Hepatocyte (in vitro differentiated cells): ENCODE data around the gene OR13C4. TPM values are rescaled to one million over a fixed set of nuclear protein-coding genes. Genes with fewer than 3 reads are reported as not detected.

Experiments
- DNase-seq: peaks from one replicate; pipeline ENCODE4 v3.0.0-alpha.2; 2016; ENCODE audit warnings: low spot score
- H2AFZ ChIP-seq: fragments of 200-600 bp; sonication (generic); 2 replicates; pipeline ENCODE4 v1.6.0; 2016; ENCODE audit warnings: antibody characterized with exemption, mild to moderate bottlenecking
- H3K27ac ChIP-seq: fragments of 200-600 bp; sonication (generic); 2 replicates; pipeline ENCODE4 v1.5.1; 2016; ENCODE audit warnings: mild to moderate bottlenecking
- H3K27me3 ChIP-seq: fragments of 200-600 bp; sonication (generic); 2 replicates; pipeline ENCODE4 v1.6.1; 2016
- H3K36me3 ChIP-seq: fragments of 200-600 bp; sonication (generic); replicated peaks from 2 replicates; pipeline ENCODE4 v1.5.1; 2016; ENCODE audit warnings: low read depth; ENCODE audit not compliant: insufficient read depth
- H3K4me1 ChIP-seq: fragments of 200-600 bp; sonication (generic); 2 replicates; pipeline ENCODE4 v1.5.1; 2016; ENCODE audit warnings: mild to moderate bottlenecking, moderate library complexity; ENCODE audit not compliant: insufficient read depth
- H3K4me2 ChIP-seq: fragments of 200-600 bp; sonication (generic); 2 replicates; pipeline ENCODE4 v1.6.0; 2016
- H3K4me3 ChIP-seq: fragments of 200-600 bp; sonication (generic); 2 replicates; pipeline ENCODE4 v1.5.1; 2016; ENCODE audit warnings: mild to moderate bottlenecking
- H3K79me2 ChIP-seq: fragments of 200-600 bp; sonication (generic); 2 replicates; pipeline ENCODE4 v1.6.0; 2017; ENCODE audit warnings: mild to moderate bottlenecking
- H3K9me2 ChIP-seq: fragments of 200-600 bp; sonication (generic); replicated peaks from 2 replicates; pipeline ENCODE4 v1.6.0; 2017; ENCODE audit warnings: mild to moderate bottlenecking; ENCODE audit not compliant: insufficient read depth
- H3K9me3 ChIP-seq: fragments of 200-600 bp; sonication (generic); 2 replicates; pipeline ENCODE4 v1.5.1; 2016; ENCODE audit warnings: low read depth, mild to moderate bottlenecking
- H4K20me1 ChIP-seq: fragments of 200-600 bp; sonication (generic); 2 replicates; pipeline ENCODE4 v1.6.0; 2016; ENCODE audit warnings: mild to moderate bottlenecking; ENCODE audit not compliant: insufficient read depth, poor library complexity, severe bottlenecking
- EZH2 ChIP-seq: fragments of 200-600 bp; sonication (generic); IDR thresholded peaks from 2 replicates; pipeline ENCODE4 v1.6.1; 2016; ENCODE audit warnings: antibody characterized with exemption, mild to moderate bottlenecking, borderline replicate concordance
- EZH2phosphoT487 ChIP-seq: fragments of 200-600 bp; sonication (generic); IDR thresholded peaks from one replicate; pipeline ENCODE4 v1.6.1; 2018; ENCODE audit warnings: antibody characterized with exemption, mild to moderate bottlenecking, low read depth, moderate library complexity; ENCODE audit not compliant: unreplicated experiment, severe bottlenecking
- WGBS: methylation state at CpG from one replicate; pipeline ENCODE4 v1.1.6; 2016; ENCODE audit warnings: low lambda C conversion rate; ENCODE audit errors: missing lambda C conversion rate; 5-methylcytosine and 5-hydroxymethylcytosine counted together
- polyA plus RNA-seq: library from polyadenylated mRNA; unstranded; fragments of >200 nt; fragmentation: Nextera tagmentation; extraction: Ambion mirVana; gene quantifications from 2 replicates; pipeline ENCODE4 v1.2.1, GENCODE V29; 2016
- total RNA-seq: library from RNA; depleted of rRNA; stranded (reverse); fragments of >200 nt; gene quantifications from 2 replicates; pipeline ENCODE4 v1.2.3, GENCODE V29; 2014
- TF ChIP-seq, protein P1 (sequence below): fragments of 200-600 bp; sonication (generic); IDR thresholded peaks from 2 replicates; pipeline ENCODE4 v1.5.1; 2016; ENCODE audit warnings: antibody characterized with exemption, mild to moderate bottlenecking; ENCODE audit not compliant: poor library complexity

OR13C4 gene
- total and polyA plus RNA-seq, 2 experiments from 2014 or later = not detected

DNA sequence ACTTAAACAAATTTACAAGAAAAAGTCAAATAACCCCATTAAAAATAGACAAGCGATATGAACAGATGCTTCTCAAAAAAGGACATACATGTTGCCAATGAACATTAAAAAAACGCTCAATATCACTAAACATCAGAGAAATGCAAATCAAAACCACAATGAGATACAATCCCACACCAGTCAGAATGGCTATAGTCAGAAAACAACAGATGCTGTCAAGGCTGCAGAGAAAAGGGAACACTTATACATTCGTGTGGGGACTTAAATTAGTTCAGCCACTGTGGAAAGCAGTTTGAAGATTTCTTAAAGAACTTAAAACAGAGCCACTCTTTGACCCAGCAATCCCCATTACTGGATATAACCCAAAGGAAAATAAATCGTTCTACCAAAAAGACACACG lies 12.1 kb downstream of the OR13C4 start:
- Histone ChIP-seq H3K27ac (no peak overlapping the region), H2AFZ (no peak overlapping the region), H3K79me2 (no peaks in the 10 kb centered on the region), H4K20me1 (no peaks in the 10 kb centered on the region), H3K36me3 (no peaks in the 10 kb centered on the region), H3K4me1 (no peaks in the 10 kb centered on the region), H3K4me2 (no peak overlapping the region), H3K27me3 (no peaks in the 10 kb centered on the region), H3K9me2 (no peaks in the 10 kb centered on the region), H3K4me3 (no peak overlapping the region), H3K9me3 (no peaks in the 10 kb centered on the region)
- TF ChIP-seq, protein P1, sequence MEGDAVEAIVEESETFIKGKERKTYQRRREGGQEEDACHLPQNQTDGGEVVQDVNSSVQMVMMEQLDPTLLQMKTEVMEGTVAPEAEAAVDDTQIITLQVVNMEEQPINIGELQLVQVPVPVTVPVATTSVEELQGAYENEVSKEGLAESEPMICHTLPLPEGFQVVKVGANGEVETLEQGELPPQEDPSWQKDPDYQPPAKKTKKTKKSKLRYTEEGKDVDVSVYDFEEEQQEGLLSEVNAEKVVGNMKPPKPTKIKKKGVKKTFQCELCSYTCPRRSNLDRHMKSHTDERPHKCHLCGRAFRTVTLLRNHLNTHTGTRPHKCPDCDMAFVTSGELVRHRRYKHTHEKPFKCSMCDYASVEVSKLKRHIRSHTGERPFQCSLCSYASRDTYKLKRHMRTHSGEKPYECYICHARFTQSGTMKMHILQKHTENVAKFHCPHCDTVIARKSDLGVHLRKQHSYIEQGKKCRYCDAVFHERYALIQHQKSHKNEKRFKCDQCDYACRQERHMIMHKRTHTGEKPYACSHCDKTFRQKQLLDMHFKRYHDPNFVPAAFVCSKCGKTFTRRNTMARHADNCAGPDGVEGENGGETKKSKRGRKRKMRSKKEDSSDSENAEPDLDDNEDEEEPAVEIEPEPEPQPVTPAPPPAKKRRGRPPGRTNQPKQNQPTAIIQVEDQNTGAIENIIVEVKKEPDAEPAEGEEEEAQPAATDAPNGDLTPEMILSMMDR = no peak
- TF ChIP-seq EZH2phosphoT487 (no peak), EZH2 (no peak)
- 72% methylated on average over 5 of the region's 5 CpGs for WGBS
- no peak for DNase-seq

DNA sequence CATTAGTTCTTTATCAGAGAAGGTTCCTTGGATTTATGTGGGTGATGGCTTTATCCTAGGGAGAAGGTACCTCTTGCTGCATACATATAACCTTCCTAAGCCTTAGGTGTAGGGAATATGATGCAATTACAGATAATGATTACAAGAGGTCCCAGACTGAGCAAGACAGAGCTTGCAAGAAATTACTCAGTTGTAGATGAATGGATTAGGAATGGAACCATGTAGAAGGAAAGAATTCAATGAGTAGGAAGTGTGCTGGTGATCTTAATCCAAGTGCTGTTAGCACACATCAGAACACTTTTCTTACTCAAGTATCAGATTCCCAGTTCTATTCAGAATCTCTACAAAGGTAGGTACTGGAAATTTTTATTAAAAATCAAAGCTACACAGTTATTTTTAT lies 20.4 kb downstream of the OR13C4 start:
- no peaks in the 10 kb centered on the region for H3K79me2 ChIP-seq
- no peaks in the 10 kb centered on the region for H3K36me3 ChIP-seq
- no peaks in the 10 kb centered on the region for H3K9me2 ChIP-seq
- H4K20me1 ChIP-seq = no peaks in the 10 kb centered on the region
- no peaks in the 10 kb centered on the region for H3K9me3 ChIP-seq
- H2AFZ ChIP-seq = no peak overlapping the region
- H3K27ac ChIP-seq = no peak overlapping the region
- H3K27me3 ChIP-seq = no peaks in the 10 kb centered on the region
- no peak overlapping the region for H3K4me3 ChIP-seq
- TF ChIP-seq EZH2phosphoT487 (no peak), EZH2 (no peak)
- TF ChIP-seq, protein P1 = no peak
- H3K4me1 ChIP-seq = no peaks in the 10 kb centered on the region
- H3K4me2 ChIP-seq = no peak overlapping the region
- DNase-seq = no peak

DNA sequence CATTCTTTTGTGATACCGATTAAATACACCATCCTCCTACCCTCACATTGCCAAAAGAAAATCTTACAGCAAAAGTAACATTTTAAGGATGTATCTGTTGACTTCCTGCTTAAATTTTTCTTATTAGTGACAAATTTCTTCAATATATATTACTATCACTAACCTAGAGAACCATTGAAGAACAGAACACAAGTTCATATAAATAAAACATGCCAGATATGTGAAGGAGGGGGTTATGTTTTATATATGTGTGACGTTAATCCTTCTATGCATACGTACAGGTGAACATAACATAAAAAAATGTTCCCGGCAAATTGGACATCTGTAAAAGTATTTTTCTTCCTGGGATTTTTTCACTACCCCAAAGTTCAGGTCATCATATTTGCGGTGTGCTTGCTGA lies 23.0 kb downstream of the OR13C4 start, which contains the start of gene OR13F1:
Gene OR13F1, plus strand, starts transcription at position 301 of the 400 bp plus-strand sequence. Its CDS starts 0 bp downstream, at position 301.
- H3K36me3 ChIP-seq = no peaks in the 10 kb centered on the region
- H2AFZ ChIP-seq = no peak within 1 kb of the TSS
- no peaks in the 10 kb centered on the region for H3K4me1 ChIP-seq
- H3K4me3 ChIP-seq = no peak within 1 kb of the TSS
- DNase-seq = no peak
- TF ChIP-seq, protein P1 = no peak
- TF ChIP-seq EZH2phosphoT487 = no peak
- no peak for TF ChIP-seq EZH2
- H3K4me2 ChIP-seq = no peak within 1 kb of the TSS
- H3K79me2 ChIP-seq = no peaks in the 10 kb centered on the region
- H3K27me3 ChIP-seq = no peaks in the 10 kb centered on the region
- H3K27ac ChIP-seq = no peak within 1 kb of the TSS
- no peaks in the 10 kb centered on the region for H4K20me1 ChIP-seq
- H3K9me3 ChIP-seq = no peaks in the 10 kb centered on the region
- H3K9me2 ChIP-seq = no peaks in the 10 kb centered on the region
- 91% methylated on average over 5 of the region's 5 CpGs for WGBS

DNA sequence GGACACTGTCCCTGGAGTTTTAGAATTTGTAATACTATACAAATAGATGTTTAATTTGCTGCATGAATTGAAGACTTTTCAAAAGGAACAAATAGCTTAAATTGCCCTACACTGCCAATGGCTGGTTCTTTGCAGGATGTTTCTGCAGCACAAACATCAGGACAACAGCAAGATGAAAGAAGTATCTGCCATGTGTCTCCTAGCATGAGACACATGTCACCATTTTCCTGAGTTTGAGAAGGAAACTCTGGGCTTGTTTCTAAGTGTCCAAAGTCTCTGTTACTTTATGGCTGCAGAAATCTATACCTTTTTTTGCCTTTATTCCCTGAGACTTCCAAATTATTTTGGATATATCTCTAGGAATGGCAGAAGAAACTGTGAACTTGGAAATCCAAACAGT lies 23.6 kb downstream of the OR13C4 start:
- no peaks in the 10 kb centered on the region for H3K4me1 ChIP-seq
- no peaks in the 10 kb centered on the region for H3K9me3 ChIP-seq
- H3K27me3 ChIP-seq = no peaks in the 10 kb centered on the region
- no peaks in the 10 kb centered on the region for H3K9me2 ChIP-seq
- H4K20me1 ChIP-seq = no peaks in the 10 kb centered on the region
- no peak overlapping the region for H3K4me3 ChIP-seq
- no peak overlapping the region for H3K4me2 ChIP-seq
- TF ChIP-seq, protein P1 = no peak
- no peak for TF ChIP-seq EZH2
- TF ChIP-seq EZH2phosphoT487 = no peak
- H3K36me3 ChIP-seq = no peaks in the 10 kb centered on the region
- no peak for DNase-seq
- H3K27ac ChIP-seq = no peak overlapping the region
- H2AFZ ChIP-seq = no peak overlapping the region
- no peaks in the 10 kb centered on the region for H3K79me2 ChIP-seq
